Liver (tissue), 9 donors: ENCODE results near the gene NDUFA3. TPM values are rescaled to one million over a fixed set of nuclear protein-coding genes. Genes with fewer than 3 reads are reported as not detected.

Experiments
- DNase-seq: peaks from one replicate; pipeline ENCODE4 v3.0.0-alpha.2; 2017; ENCODE audit warnings: low spot score
- H3K27ac ChIP-seq, 2 donors: one replicate each; pipeline ENCODE4 v1.7.0; 2013; ENCODE audit warnings: inconsistent platforms in 2 of 2, low read length in 2 of 2, control low read depth in 1 of 2, low read depth in 1 of 2, mild to moderate bottlenecking in 1 of 2
- H3K27me3 ChIP-seq, 4 donors: one replicate each; pipeline versions ENCODE4 v1.6.1 to v1.7.0; 2013; ENCODE audit warnings: low read length in 3 of 4, inconsistent platforms in 1 of 4, mild to moderate bottlenecking in 1 of 4, moderate library complexity in 1 of 4; ENCODE audit not compliant: control insufficient read depth in 4 of 4, insufficient read depth in 4 of 4
- H3K36me3 ChIP-seq, 4 donors: one replicate each; pipeline versions ENCODE4 v1.6.1 to v1.7.0; 2013; ENCODE audit warnings: low read length in 3 of 4, mild to moderate bottlenecking in 3 of 4, low read depth in 1 of 4, moderate library complexity in 1 of 4; ENCODE audit not compliant: control insufficient read depth in 4 of 4, insufficient read depth in 3 of 4
- H3K4me1 ChIP-seq, 4 donors: one replicate each; pipeline versions ENCODE4 v1.6.1 to v1.7.0; 2013; ENCODE audit warnings: low read length in 3 of 4, mild to moderate bottlenecking in 3 of 4, moderate library complexity in 1 of 4; ENCODE audit not compliant: control insufficient read depth in 4 of 4, insufficient read depth in 4 of 4
- H3K4me3 ChIP-seq, 3 donors: one replicate each; pipeline versions ENCODE4 v1.6.1 to v1.7.0; 2013; ENCODE audit warnings: low read length in 3 of 3, control low read depth in 1 of 3, low read depth in 1 of 3, mild to moderate bottlenecking in 1 of 3
- H3K9ac ChIP-seq, 2 donors: one replicate each; pipeline ENCODE4 v1.7.0; 2013; ENCODE audit warnings: low read length in 2 of 2, mild to moderate bottlenecking in 2 of 2, moderate library complexity in 2 of 2, control low read depth in 1 of 2, low read depth in 1 of 2
- H3K9me3 ChIP-seq, 4 donors: one replicate each; pipeline versions ENCODE4 v1.6.1 to v1.7.0; 2013; ENCODE audit warnings: low read length in 3 of 4; ENCODE audit not compliant: control insufficient read depth in 4 of 4
- ATF3 ChIP-seq: IDR thresholded peaks from 2 replicates; pipeline ENCODE4 v1.6.1; 2016; ENCODE audit warnings: antibody characterized with exemption
- CTCF ChIP-seq: fragments of 150-350 bp; IDR thresholded peaks from 2 replicates; pipeline ENCODE4 v1.5.1; 2017; ENCODE audit warnings: improper control_type of control experiment, low read depth, low read length; ENCODE audit not compliant: missing input control
- EGR1 ChIP-seq, 2 donors: IDR thresholded peaks; 2 replicates each; pipeline ENCODE4 v1.6.1; 2016 to 2018; ENCODE audit warnings: antibody characterized with exemption in 2 of 2, low read depth in 2 of 2
- FOXA1 ChIP-seq: IDR thresholded peaks from 2 replicates; pipeline ENCODE4 v1.6.1; 2016; ENCODE audit warnings: antibody characterized with exemption
- FOXA2 ChIP-seq: IDR thresholded peaks from 2 replicates; pipeline ENCODE4 v1.6.1; 2016; ENCODE audit warnings: antibody characterized with exemption
- GABPA ChIP-seq, 2 donors: IDR thresholded peaks in 1 of 2; conservative IDR thresholded peaks in 1 of 2; 2 replicates each; pipeline ENCODE4 v1.6.1; 2016; ENCODE audit warnings: antibody characterized with exemption in 2 of 2, mild to moderate bottlenecking in 1 of 2, moderate library complexity in 1 of 2
- HNF4A ChIP-seq, 2 donors: conservative IDR thresholded peaks; 2 replicates each; pipeline ENCODE4 v1.6.1; 2016; ENCODE audit warnings: antibody characterized with exemption in 2 of 2, mild to moderate bottlenecking in 2 of 2
- HNF4G ChIP-seq: IDR thresholded peaks from 2 replicates; pipeline ENCODE4 v1.6.1; 2016; ENCODE audit warnings: antibody characterized with exemption
- JUND ChIP-seq, 2 donors: IDR thresholded peaks; 2 replicates each; pipeline ENCODE4 v1.6.1; 2016; ENCODE audit warnings: antibody characterized with exemption in 2 of 2
- NR2F2 ChIP-seq: IDR thresholded peaks from 2 replicates; pipeline ENCODE4 v1.6.1; 2016; ENCODE audit warnings: antibody characterized with exemption
- RAD21 ChIP-seq, 2 donors: IDR thresholded peaks; 2 replicates each; pipeline ENCODE4 v1.6.1; 2016; ENCODE audit warnings: antibody characterized with exemption in 2 of 2, mild to moderate bottlenecking in 2 of 2
- REST ChIP-seq: IDR thresholded peaks from 2 replicates; pipeline ENCODE4 v1.6.1; 2016; ENCODE audit warnings: antibody characterized with exemption, mild to moderate bottlenecking
- RXRA ChIP-seq, 2 donors: IDR thresholded peaks; 2 replicates each; pipeline ENCODE4 v1.6.1; 2017 to 2018; ENCODE audit warnings: antibody characterized with exemption in 2 of 2, mild to moderate bottlenecking in 1 of 2
- SP1 ChIP-seq: IDR thresholded peaks from 2 replicates; pipeline ENCODE4 v1.6.1; 2018; ENCODE audit warnings: antibody characterized with exemption, mild to moderate bottlenecking
- TAF1 ChIP-seq: conservative IDR thresholded peaks from 2 replicates; pipeline ENCODE4 v1.6.1; 2016; ENCODE audit warnings: antibody characterized with exemption, mild to moderate bottlenecking
- YY1 ChIP-seq: IDR thresholded peaks from 2 replicates; pipeline ENCODE4 v1.6.1; 2016; ENCODE audit warnings: antibody characterized with exemption, mild to moderate bottlenecking
- WGBS: extraction: QIAGEN DNeasy Blood & Tissue Kit; methylation state at CpG from one replicate; pipeline ENCODE4 v1.1.7; 2013; 5-methylcytosine and 5-hydroxymethylcytosine counted together
- polyA plus RNA-seq, 2 donors: library from polyadenylated mRNA; stranded (reverse) in 1 of 2; unstranded in 1 of 2; fragments of 200-250 nt in 1 of 2; fragments of >200 nt in 1 of 2; fragmentation: Nextera tagmentation in 1 of 2; extraction: Ambion mirVana in 1 of 2; gene quantifications; one replicate each; pipeline versions ENCODE4 v1.2.1 to v1.2.3, GENCODE V29; 2013 to 2015
- total RNA-seq, 2 donors: library from RNA; depleted of rRNA; stranded (reverse); fragments of >200 nt; gene quantifications; one replicate each; pipeline ENCODE4 v1.2.3, GENCODE V29; 2014
- TF ChIP-seq, protein P1 (sequence below): IDR thresholded peaks from 2 replicates; pipeline ENCODE4 v1.6.1; 2016; ENCODE audit warnings: antibody characterized with exemption
- TF ChIP-seq, protein P2 (sequence below): IDR thresholded peaks from 2 replicates; pipeline ENCODE4 v1.6.1; 2016; ENCODE audit warnings: antibody characterized with exemption
- donor health status: healthy.
- donor health status: healthy.
- donor health status: healthy.
- donor health status: healthy.
- donor health status: healthy.

NDUFA3 gene
- total and polyA plus RNA-seq, 4 donors, result 5.9 to 343 (median 68.5) TPM

DNA sequence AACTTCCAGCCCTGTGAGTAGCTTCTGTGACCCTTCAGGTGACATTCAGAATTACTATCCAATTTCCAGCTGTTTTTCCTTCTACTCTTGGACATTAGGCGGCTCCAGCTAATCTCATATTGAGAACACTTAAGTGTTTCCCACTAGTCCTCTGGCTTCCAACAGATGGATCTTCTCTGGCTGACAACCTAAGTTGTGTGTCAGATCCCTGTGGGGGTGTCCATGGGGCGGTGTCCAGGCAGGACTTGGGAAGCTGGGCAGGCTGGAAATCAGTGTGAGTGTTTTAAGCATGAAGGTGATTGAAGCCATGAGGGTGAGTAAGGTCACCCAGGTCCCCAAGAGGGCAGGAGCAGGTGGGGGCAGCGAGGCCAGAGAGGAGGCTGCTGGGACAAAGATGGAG, 45.0 kb downstream of the NDUFA3 start:
- Histone ChIP-seq H3K9ac (no peak overlapping the region), H3K27me3 (no peaks in the 10 kb centered on the region), H3K9me3 (no peaks in the 10 kb centered on the region), H3K4me1 (no peaks in the 10 kb centered on the region), H3K4me3 (no peak overlapping the region), H3K27ac (no peak overlapping the region), H3K36me3 (peaks cover 20 to 94% (median 64%) of the 10 kb centered on the region in 4 donors)
- no peak for DNase-seq
- no peak for TF ChIP-seq RAD21 (IDR thresholded peaks at IDR 0.05)
- TF ChIP-seq GABPA (IDR thresholded peaks at IDR 0.05 in 1 of 2, conservative IDR thresholded peaks at IDR 0.05 in 1 of 2), result no peak
- no peak for TF ChIP-seq FOXA2
- no peak for TF ChIP-seq FOXA1
- no peak for TF ChIP-seq JUND (IDR thresholded peaks at IDR 0.05)
- no peak for TF ChIP-seq CTCF
- TF ChIP-seq HNF4G, result no peak
- no peak for TF ChIP-seq NR2F2
- no peak for TF ChIP-seq SP1
- WGBS, result 64% methylated on average over 3 of the region's 3 CpGs

DNA sequence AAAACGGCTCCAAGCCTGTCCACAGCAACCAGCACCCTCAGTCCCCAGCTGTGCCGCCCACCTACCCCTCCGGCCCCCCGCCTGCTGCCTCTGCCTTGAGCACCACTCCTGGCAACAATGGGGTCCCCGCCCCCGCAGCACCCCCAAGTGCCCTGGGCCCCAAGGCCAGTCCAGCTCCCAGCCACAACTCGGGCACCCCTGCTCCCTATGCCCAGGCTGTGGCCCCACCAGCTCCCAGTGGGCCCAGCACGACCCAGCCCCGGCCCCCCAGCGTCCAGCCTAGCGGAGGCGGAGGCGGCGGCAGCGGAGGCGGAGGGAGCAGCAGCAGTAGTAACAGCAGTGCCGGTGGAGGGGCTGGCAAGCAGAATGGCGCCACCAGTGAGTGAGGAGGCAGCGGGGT, 45.5 kb downstream of the NDUFA3 start:
- H3K9me3 ChIP-seq, result no peaks in the 10 kb centered on the region
- H3K36me3 ChIP-seq, result peaks cover 24 to 94% (median 60%) of the 10 kb centered on the region in 4 donors
- WGBS, result 94% methylated on average over 19 of the region's 19 CpGs
- H3K4me3 ChIP-seq, result no peak overlapping the region
- no peaks in the 10 kb centered on the region for H3K4me1 ChIP-seq
- H3K9ac ChIP-seq, result no peak overlapping the region
- no peak overlapping the region for H3K27ac ChIP-seq
- no peaks in the 10 kb centered on the region for H3K27me3 ChIP-seq
- DNase-seq, result no peak
- TF ChIP-seq RAD21 (IDR thresholded peaks at IDR 0.05) (no peak), CTCF (no peak), JUND (IDR thresholded peaks at IDR 0.05) (no peak), FOXA2 (no peak), HNF4G (no peak), EGR1 (IDR thresholded peaks at IDR 0.05; ENCODE audit: low read depth in 2 of 2) (no peak), GABPA (IDR thresholded peaks at IDR 0.05 in 1 of 2, conservative IDR thresholded peaks at IDR 0.05 in 1 of 2) (no peak), SP1 (no peak), YY1 (no peak), REST (no peak), FOXA1 (no peak), HNF4A (conservative IDR thresholded peaks at IDR 0.05) (no peak), ATF3 (no peak), RXRA (IDR thresholded peaks at IDR 0.05) (no peak), NR2F2 (no peak), TAF1 (no peak)
- TF ChIP-seq, protein P1, sequence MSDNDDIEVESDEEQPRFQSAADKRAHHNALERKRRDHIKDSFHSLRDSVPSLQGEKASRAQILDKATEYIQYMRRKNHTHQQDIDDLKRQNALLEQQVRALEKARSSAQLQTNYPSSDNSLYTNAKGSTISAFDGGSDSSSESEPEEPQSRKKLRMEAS, result no peak
- TF ChIP-seq, protein P2, sequence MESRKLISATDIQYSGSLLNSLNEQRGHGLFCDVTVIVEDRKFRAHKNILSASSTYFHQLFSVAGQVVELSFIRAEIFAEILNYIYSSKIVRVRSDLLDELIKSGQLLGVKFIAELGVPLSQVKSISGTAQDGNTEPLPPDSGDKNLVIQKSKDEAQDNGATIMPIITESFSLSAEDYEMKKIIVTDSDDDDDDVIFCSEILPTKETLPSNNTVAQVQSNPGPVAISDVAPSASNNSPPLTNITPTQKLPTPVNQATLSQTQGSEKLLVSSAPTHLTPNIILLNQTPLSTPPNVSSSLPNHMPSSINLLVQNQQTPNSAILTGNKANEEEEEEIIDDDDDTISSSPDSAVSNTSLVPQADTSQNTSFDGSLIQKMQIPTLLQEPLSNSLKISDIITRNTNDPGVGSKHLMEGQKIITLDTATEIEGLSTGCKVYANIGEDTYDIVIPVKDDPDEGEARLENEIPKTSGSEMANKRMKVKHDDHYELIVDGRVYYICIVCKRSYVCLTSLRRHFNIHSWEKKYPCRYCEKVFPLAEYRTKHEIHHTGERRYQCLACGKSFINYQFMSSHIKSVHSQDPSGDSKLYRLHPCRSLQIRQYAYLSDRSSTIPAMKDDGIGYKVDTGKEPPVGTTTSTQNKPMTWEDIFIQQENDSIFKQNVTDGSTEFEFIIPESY, result no peak
